ENCODE results near the gene CAST.
"Not testable (repeated sequence)": the region's sequence is repeated elsewhere in the genome, so short reads cannot be mapped to it uniquely, and the experiment has no call there.

Gene CAST

GRCh38 chr5:96661855-96662724 is at the start of gene CAST:
Gene CAST (plus strand): TSS chr5:96662376. CDS start chr5:96662423, 47 bp downstream.
- peak; percentile 73 for DNase-seq (ENCODE audit: low read depth)

GRCh38 chr5:96614110-96614691 is 48.0 kb upstream of the CAST start:
- DNase-seq (ENCODE audit: low read depth) = peak; percentile 6

GRCh38 chr5:96615223-96615622 is 47.0 kb upstream of the CAST start:
- DNase-seq (ENCODE audit: low read depth) = no peak

GRCh38 chr5:96616801-96617200 is 45.4 kb upstream of the CAST start:
- DNase-seq (ENCODE audit: low read depth) = no peak

- DNase-seq (ENCODE audit: low read depth) = not testable (repeated sequence)
Measured at GRCh38 chr5:96618311-96619016, 43.7 kb upstream of the CAST start.

GRCh38 chr5:96619946-96620345 is 42.2 kb upstream of the CAST start:
- no peak for DNase-seq (ENCODE audit: low read depth)

- no peak for DNase-seq (ENCODE audit: low read depth)
Measured at GRCh38 chr5:96624596-96624995, 37.6 kb upstream of the CAST start.

GRCh38 chr5:96625365-96625764 is 36.8 kb upstream of the CAST start:
- no peak for DNase-seq (ENCODE audit: low read depth)

GRCh38 chr5:96626956-96627355 is 35.2 kb upstream of the CAST start:
- no peak for DNase-seq (ENCODE audit: low read depth)

- no peak for DNase-seq (ENCODE audit: low read depth)
Measured at GRCh38 chr5:96627792-96628398, 34.3 kb upstream of the CAST start.

GRCh38 chr5:96628406-96628805 is 33.8 kb upstream of the CAST start:
- DNase-seq (ENCODE audit: low read depth) = no peak

GRCh38 chr5:96629774-96630173 is 32.4 kb upstream of the CAST start:
- no peak for DNase-seq (ENCODE audit: low read depth)

GRCh38 chr5:96633820-96634219 is 28.4 kb upstream of the CAST start:
- DNase-seq (ENCODE audit: low read depth) = no peak

- no peak for DNase-seq (ENCODE audit: low read depth)
Measured at GRCh38 chr5:96634881-96635280, 27.3 kb upstream of the CAST start.

GRCh38 chr5:96636046-96636445 is 26.1 kb upstream of the CAST start:
- DNase-seq (ENCODE audit: low read depth) = no peak

GRCh38 chr5:96636594-96636993 is 25.6 kb upstream of the CAST start:
- DNase-seq (ENCODE audit: low read depth) = no peak

GRCh38 chr5:96637196-96637595 is 25.0 kb upstream of the CAST start:
- DNase-seq (ENCODE audit: low read depth) = no peak

- no peak for DNase-seq (ENCODE audit: low read depth)
Measured at GRCh38 chr5:96638561-96638960, 23.6 kb upstream of the CAST start.

GRCh38 chr5:96640696-96641095 is 21.5 kb upstream of the CAST start:
- DNase-seq (ENCODE audit: low read depth) = no peak

- DNase-seq (ENCODE audit: low read depth) = no peak
Measured at GRCh38 chr5:96641368-96642280, 20.6 kb upstream of the CAST start.

- DNase-seq (ENCODE audit: low read depth) = no peak
Measured at GRCh38 chr5:96642281-96642640, 19.9 kb upstream of the CAST start.

- DNase-seq (ENCODE audit: low read depth) = no peak
Measured at GRCh38 chr5:96645091-96645490, 17.1 kb upstream of the CAST start.

All from activated T-helper 9 cell treated with anti-CD3 and anti-CD28 coated beads, Interleukin-2, amount 50 U/mL, for 16 hours (primary cell).